H1 (cell line): ENCODE results near the gene PTPRD. TPM values are rescaled to one million over a fixed set of nuclear protein-coding genes. Genes with fewer than 3 reads are reported as not detected.

Experiments used
- CTCF ChIA-PET: fragments of 300-600 bp; sonication (Branson Sonifier 250); formaldehyde crosslinking; loops from one replicate; lab custom pipeline; 2021; ENCODE audit not compliant: partially characterized antibody; lab: Charles Lee
- POLR2A ChIA-PET: fragments of 300-600 bp; sonication (Branson Sonifier 250); formaldehyde crosslinking; loops from one replicate; lab custom pipeline; 2021; ENCODE audit warnings: inconsistent platforms; ENCODE audit not compliant: partially characterized antibody; lab: Charles Lee
- DNase-seq, 2 experiments: peaks; one replicate each; pipeline versions ENCODE4 v3.0.0 to v3.0.0-alpha.2; 2010 to 2022; ENCODE audit warnings: low spot score in 2 of 2, low read depth in 1 of 2, mixed read lengths in 1 of 2
- FAIRE-seq: peaks from 2 replicates; lab custom pipeline; 2011; peaks lifted over from hg19 to GRCh38; lab: Jason Lieb, UNC
- H2AFZ ChIP-seq: 2 replicates; pipeline ENCODE4 v1.8.1; 2012; ENCODE audit warnings: low read length, inconsistent platforms
- H2AK5ac ChIP-seq: 2 replicates; pipeline ENCODE4 v1.6.1; 2013; ENCODE audit warnings: low read depth, low read length
- H2BK120ac ChIP-seq: replicated peaks from 2 replicates; pipeline ENCODE3; 2013; ENCODE audit warnings: low read depth, low read length, inconsistent platforms
- H2BK12ac ChIP-seq: 2 replicates; pipeline ENCODE4 v1.6.1; 2013; ENCODE audit warnings: low read depth, low read length
- H2BK15ac ChIP-seq: 2 replicates; pipeline ENCODE4 v1.6.1; 2013; ENCODE audit warnings: low read length
- H2BK20ac ChIP-seq: 2 replicates; pipeline ENCODE4 v1.6.1; 2013; ENCODE audit warnings: low read length
- H2BK5ac ChIP-seq: 2 replicates; pipeline ENCODE4 v1.6.1; 2013; ENCODE audit warnings: low read depth, low read length
- H3K14ac ChIP-seq: 2 replicates; pipeline ENCODE4 v1.6.1; 2013; ENCODE audit warnings: inconsistent platforms; ENCODE audit not compliant: insufficient read length
- H3K18ac ChIP-seq: 2 replicates; pipeline ENCODE4 v1.6.1; 2013; ENCODE audit warnings: low read length; ENCODE audit errors: extremely low read depth
- H3K23ac ChIP-seq: 2 replicates; pipeline ENCODE4 v1.6.1; 2013; ENCODE audit warnings: inconsistent platforms; ENCODE audit not compliant: insufficient read length
- H3K23me2 ChIP-seq: 2 replicates; pipeline ENCODE4 v1.6.1; 2013; ENCODE audit warnings: low read depth, low read length
- H3K27ac ChIP-seq: 2 replicates; pipeline ENCODE4 v1.6.1; 2011; ENCODE audit warnings: low read depth, low read length, inconsistent platforms
- H3K27me3 ChIP-seq, 4 experiments: replicated peaks in 1 of 4; 1 replicate in 1 of 4; 2 replicates in 3 of 4; pipeline versions ENCODE4 v1.6.1 to v1.8.1; 2011 to 2013; ENCODE audit warnings: low read length in 3 of 4, mild to moderate bottlenecking in 3 of 4, inconsistent platforms in 2 of 4, mixed read lengths in 2 of 4, moderate library complexity in 1 of 4; ENCODE audit not compliant: control insufficient read depth in 3 of 4, insufficient read depth in 3 of 4; ENCODE audit errors: extremely low read depth in 1 of 4
- H3K36me3 ChIP-seq, 4 experiments: 2 replicates each; pipeline versions ENCODE4 v1.6.1 to v1.8.1; 2011 to 2013; ENCODE audit warnings: mild to moderate bottlenecking in 4 of 4, low read length in 3 of 4, moderate library complexity in 2 of 4, control low read depth in 1 of 4, inconsistent platforms in 1 of 4; ENCODE audit not compliant: insufficient read depth in 4 of 4, control insufficient read depth in 2 of 4
- H3K4ac ChIP-seq: replicated peaks from 2 replicates; pipeline ENCODE3; 2013; ENCODE audit warnings: low read length, low read depth, mixed read lengths, inconsistent platforms; ENCODE audit not compliant: insufficient read length
- H3K4me1 ChIP-seq, 4 experiments: replicated peaks in 1 of 4; 1 replicate in 1 of 4; 2 replicates in 3 of 4; pipeline versions ENCODE4 v1.6.1 to v1.8.1; 2011 to 2013; ENCODE audit warnings: low read length in 3 of 4, inconsistent platforms in 2 of 4, mixed read lengths in 1 of 4; ENCODE audit not compliant: insufficient read depth in 4 of 4, control insufficient read depth in 3 of 4
- H3K4me2 ChIP-seq, 2 experiments: 2 replicates each; pipeline versions ENCODE4 v1.6.1 to v1.8.1; 2011 to 2013; ENCODE audit warnings: low read depth in 2 of 2, low read length in 2 of 2, control low read depth in 1 of 2, inconsistent platforms in 1 of 2, mild to moderate bottlenecking in 1 of 2; ENCODE audit not compliant: insufficient read depth in 1 of 2
- H3K4me3 ChIP-seq, 4 experiments: fragments of 200-600, 300-600 bp in 1 of 4; sonication (generic), shearing (Covaris generic), sonication (Bioruptor Twin) in 1 of 4; 2 replicates each; pipeline versions ENCODE4 v1.5.1 to v1.8.1; 2011 to 2016; ENCODE audit warnings: low read length in 4 of 4, low read depth in 3 of 4, control low read depth in 2 of 4, inconsistent platforms in 2 of 4, mild to moderate bottlenecking in 2 of 4, mixed read lengths in 1 of 4, moderate library complexity in 1 of 4; ENCODE audit not compliant: insufficient read depth in 2 of 4; ENCODE audit errors: extremely low read depth in 1 of 4
- H3K56ac ChIP-seq: replicated peaks from 2 replicates; pipeline ENCODE3; 2013; ENCODE audit warnings: low read depth, mild to moderate bottlenecking, mixed read lengths, low read length, inconsistent platforms; ENCODE audit not compliant: insufficient read length
- H3K79me1 ChIP-seq: 2 replicates; pipeline ENCODE4 v1.6.1; 2013; ENCODE audit warnings: low read depth, low read length, control low read depth
- H3K79me2 ChIP-seq, 2 experiments: 2 replicates each; pipeline versions ENCODE4 v1.6.1 to v1.8.1; 2012 to 2013; ENCODE audit warnings: low read length in 2 of 2, mild to moderate bottlenecking in 2 of 2, inconsistent platforms in 1 of 2; ENCODE audit not compliant: insufficient read depth in 2 of 2, control insufficient read depth in 1 of 2
- H3K9ac ChIP-seq, 4 experiments: replicated peaks in 1 of 4; 1 replicate in 1 of 4; 2 replicates in 3 of 4; pipeline versions ENCODE4 v1.6.1 to v1.8.1; 2011 to 2013; ENCODE audit warnings: low read depth in 3 of 4, low read length in 3 of 4, control low read depth in 2 of 4, mild to moderate bottlenecking in 2 of 4, moderate library complexity in 2 of 4, inconsistent platforms in 1 of 4; ENCODE audit errors: extremely low read depth in 1 of 4
- H3K9me3 ChIP-seq, 2 experiments: 2 replicates each; pipeline versions ENCODE4 v1.6.1 to v1.8.1; 2012 to 2013; ENCODE audit warnings: mild to moderate bottlenecking in 2 of 2, moderate library complexity in 2 of 2, control low read depth in 1 of 2, inconsistent platforms in 1 of 2, low read depth in 1 of 2, low read length in 1 of 2, mixed read lengths in 1 of 2; ENCODE audit not compliant: insufficient read depth in 2 of 2
- H4K20me1 ChIP-seq, 2 experiments: replicated peaks in 1 of 2; 2 replicates each; pipeline versions ENCODE3 to v1.8.1; 2011 to 2013; ENCODE audit warnings: inconsistent platforms in 2 of 2, low read length in 2 of 2, mild to moderate bottlenecking in 1 of 2; ENCODE audit not compliant: insufficient read depth in 2 of 2, control insufficient read depth in 1 of 2
- H4K5ac ChIP-seq: 2 replicates; pipeline ENCODE4 v1.6.1; 2013; ENCODE audit warnings: low read length, low read depth, mixed read lengths, inconsistent platforms; ENCODE audit not compliant: insufficient read length
- H4K8ac ChIP-seq: 2 replicates; pipeline ENCODE4 v1.8.0; 2013; ENCODE audit warnings: mild to moderate bottlenecking, moderate library complexity, low read length, inconsistent platforms; ENCODE audit not compliant: insufficient read depth; ENCODE audit errors: extremely low read depth
- H4K91ac ChIP-seq: replicated peaks from 2 replicates; pipeline ENCODE3; 2013; ENCODE audit warnings: low read length, mixed read lengths, inconsistent platforms; ENCODE audit not compliant: insufficient read length
- CBX5 ChIP-seq: fragments of 300-800, 300-1000 bp; sonication (generic); IDR thresholded peaks from 2 replicates; pipeline ENCODE4 v1.7.1; 2016; ENCODE audit warnings: antibody characterized with exemption, low read length, low read depth
- POU5F1 ChIP-seq: IDR thresholded peaks from 2 replicates; pipeline ENCODE4 v1.6.1; 2011; ENCODE audit warnings: low read depth, mild to moderate bottlenecking, low read length, moderate library complexity
- WGBS, 2 experiments: shearing (Covaris generic) in 1 of 2; methylation state at CpG; one replicate each; pipeline versions ENCODE4 v1.1.6 to v1.1.7; 2013 to 2015; ENCODE audit warnings: low lambda C conversion rate in 2 of 2, mixed read lengths in 2 of 2, inconsistent platforms in 1 of 2, low coverage in 1 of 2, missing lambda C conversion rate in 1 of 2; ENCODE audit not compliant: insufficient replicate concordance in 2 of 2, insufficient coverage in 1 of 2, insufficient read length in 1 of 2; ENCODE audit errors: extremely low coverage in 1 of 2, missing lambda C conversion rate in 1 of 2; 5-methylcytosine and 5-hydroxymethylcytosine counted together
- polyA plus RNA-seq, 7 experiments: library from polyadenylated mRNA; depleted of rRNA in 3 of 7; stranded (reverse) in 5 of 7; unstranded in 2 of 7; fragments of >200 nt in 5 of 7; fragments of 200-250 nt in 2 of 7; gene quantifications; 1 replicate in 5 of 7; 2 replicates in 1 of 7; 4 replicates in 1 of 7; pipeline versions ENCODE4 v1.2.1 to v1.2.3, GENCODE V29; 2011 to 2013; ENCODE audit warnings: missing spikeins in 2 of 7, mixed read lengths in 2 of 7
- total RNA-seq: library from RNA; stranded (reverse); fragmentation: NEBNext Ultra II Directional; extraction: Animal tissue kit (Norgen Biotek cat#: 25700); gene quantifications from 2 replicates; pipeline ENCODE4 v1.2.1, GENCODE V29; 2021

Gene PTPRD
- total and polyA plus RNA-seq, 2 of the 8 experiments (the other 6 are each of a cell fraction or from before 2014, with no cell fraction given): 17.2 to 77.0 TPM

GRCh38 chr9:9492506-9492905, 1120.3 kb downstream of the PTPRD start:
- TF ChIP-seq CBX5 (no peak), POU5F1 (no peak)
- Histone ChIP-seq H2AK5ac (no peak overlapping the region), H3K23me2 (no peaks in the 10 kb centered on the region), H3K79me2 (no peaks in the 10 kb centered on the region), H4K8ac (no peak overlapping the region), H3K9ac (no peak overlapping the region), H4K20me1 (no peaks in the 10 kb centered on the region), H4K5ac (no peak overlapping the region), H2BK20ac (no peak overlapping the region), H3K4me3 (no peak overlapping the region), H3K79me1 (no peaks in the 10 kb centered on the region), H3K36me3 (no peaks in the 10 kb centered on the region), H3K4me1 (no peaks in the 10 kb centered on the region), H4K91ac (no peak overlapping the region), H2BK15ac (no peak overlapping the region), H3K14ac (no peak overlapping the region), H3K9me3 (peaks cover 0 to 4% of the 10 kb centered on the region in 2 experiments; a peak in 1 of 4 replicates), H2BK120ac (no peak overlapping the region), H3K56ac (no peak overlapping the region), H2BK5ac (no peak overlapping the region), H2AFZ (no peak overlapping the region), H2BK12ac (no peak overlapping the region), H3K23ac (no peak overlapping the region), H3K27me3 (no peaks in the 10 kb centered on the region), H3K18ac (no peak overlapping the region), H3K4me2 (no peak overlapping the region), H3K27ac (no peak overlapping the region), H3K4ac (no peak overlapping the region)
- CTCF ChIA-PET: no interaction called here
- no peak for DNase-seq
- POLR2A ChIA-PET: no interaction called here
- 91% methylated on average over 3 of the region's 3 CpGs; no CpG with 5 or more reads in 1 of the 2 experiments for WGBS, 2 experiments
- FAIRE-seq: no peak
